Regular cardiac myocyte (primary cell): ENCODE data around the gene MICALL1. TPM values are rescaled to one million over a fixed set of nuclear protein-coding genes. Genes with fewer than 3 reads are reported as not detected.

Experiments used
- total RNA-seq: library from RNA; depleted of rRNA; stranded (reverse); fragments of >200 nt; gene quantifications from 2 replicates; pipeline ENCODE4 v1.2.3, GENCODE V29; 2014

Gene MICALL1, protein sequence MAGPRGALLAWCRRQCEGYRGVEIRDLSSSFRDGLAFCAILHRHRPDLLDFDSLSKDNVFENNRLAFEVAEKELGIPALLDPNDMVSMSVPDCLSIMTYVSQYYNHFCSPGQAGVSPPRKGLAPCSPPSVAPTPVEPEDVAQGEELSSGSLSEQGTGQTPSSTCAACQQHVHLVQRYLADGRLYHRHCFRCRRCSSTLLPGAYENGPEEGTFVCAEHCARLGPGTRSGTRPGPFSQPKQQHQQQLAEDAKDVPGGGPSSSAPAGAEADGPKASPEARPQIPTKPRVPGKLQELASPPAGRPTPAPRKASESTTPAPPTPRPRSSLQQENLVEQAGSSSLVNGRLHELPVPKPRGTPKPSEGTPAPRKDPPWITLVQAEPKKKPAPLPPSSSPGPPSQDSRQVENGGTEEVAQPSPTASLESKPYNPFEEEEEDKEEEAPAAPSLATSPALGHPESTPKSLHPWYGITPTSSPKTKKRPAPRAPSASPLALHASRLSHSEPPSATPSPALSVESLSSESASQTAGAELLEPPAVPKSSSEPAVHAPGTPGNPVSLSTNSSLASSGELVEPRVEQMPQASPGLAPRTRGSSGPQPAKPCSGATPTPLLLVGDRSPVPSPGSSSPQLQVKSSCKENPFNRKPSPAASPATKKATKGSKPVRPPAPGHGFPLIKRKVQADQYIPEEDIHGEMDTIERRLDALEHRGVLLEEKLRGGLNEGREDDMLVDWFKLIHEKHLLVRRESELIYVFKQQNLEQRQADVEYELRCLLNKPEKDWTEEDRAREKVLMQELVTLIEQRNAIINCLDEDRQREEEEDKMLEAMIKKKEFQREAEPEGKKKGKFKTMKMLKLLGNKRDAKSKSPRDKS
- total RNA-seq: 18.6 and 30.7 TPM in 2 replicates

DNA sequence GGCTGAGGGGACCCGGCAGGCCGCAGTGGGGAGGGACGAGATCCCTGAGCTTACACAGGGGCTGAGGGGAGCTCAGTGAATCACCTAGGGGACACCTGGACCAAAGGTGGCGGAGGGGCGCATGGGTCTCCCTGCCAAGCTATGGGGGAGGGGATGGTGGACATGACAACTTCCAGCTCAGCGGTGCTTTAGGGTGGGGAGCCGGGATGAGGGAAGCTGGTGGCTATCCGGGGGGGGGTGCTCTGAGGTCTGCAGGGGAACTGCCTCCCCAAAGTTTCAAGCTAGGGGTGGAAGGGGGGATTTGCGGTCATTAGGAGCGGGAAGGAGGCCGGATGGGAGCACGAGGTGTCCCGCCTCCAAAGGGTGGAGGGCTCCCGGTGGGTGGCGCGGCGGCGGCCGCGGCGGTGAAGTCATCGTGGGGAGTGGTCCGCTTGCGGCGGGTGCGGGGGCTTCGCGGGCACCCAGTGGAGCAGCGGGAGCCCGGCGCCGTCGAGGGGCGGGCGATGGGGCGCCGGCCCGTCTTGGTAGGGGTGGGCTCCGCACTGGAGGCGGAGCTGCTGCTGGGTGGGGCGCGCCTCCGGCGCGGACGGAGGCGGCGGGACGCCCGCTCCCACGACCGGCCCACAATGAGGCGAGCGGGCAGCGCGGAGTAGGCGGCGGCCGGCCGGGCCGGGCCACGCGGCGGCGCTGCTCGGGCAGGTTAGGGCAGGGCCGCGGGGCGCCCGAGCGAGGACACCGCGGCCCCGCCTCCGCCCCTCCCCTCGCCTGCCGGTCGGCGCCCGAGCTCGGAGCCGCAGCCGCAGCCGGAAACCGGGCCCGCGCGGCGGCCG is at the start of gene MICALL1:
Gene MICALL1, plus strand, starts transcription at position 764 of the 830 bp plus-strand sequence. CDS start 126 bp downstream, outside the sequence.

DNA sequence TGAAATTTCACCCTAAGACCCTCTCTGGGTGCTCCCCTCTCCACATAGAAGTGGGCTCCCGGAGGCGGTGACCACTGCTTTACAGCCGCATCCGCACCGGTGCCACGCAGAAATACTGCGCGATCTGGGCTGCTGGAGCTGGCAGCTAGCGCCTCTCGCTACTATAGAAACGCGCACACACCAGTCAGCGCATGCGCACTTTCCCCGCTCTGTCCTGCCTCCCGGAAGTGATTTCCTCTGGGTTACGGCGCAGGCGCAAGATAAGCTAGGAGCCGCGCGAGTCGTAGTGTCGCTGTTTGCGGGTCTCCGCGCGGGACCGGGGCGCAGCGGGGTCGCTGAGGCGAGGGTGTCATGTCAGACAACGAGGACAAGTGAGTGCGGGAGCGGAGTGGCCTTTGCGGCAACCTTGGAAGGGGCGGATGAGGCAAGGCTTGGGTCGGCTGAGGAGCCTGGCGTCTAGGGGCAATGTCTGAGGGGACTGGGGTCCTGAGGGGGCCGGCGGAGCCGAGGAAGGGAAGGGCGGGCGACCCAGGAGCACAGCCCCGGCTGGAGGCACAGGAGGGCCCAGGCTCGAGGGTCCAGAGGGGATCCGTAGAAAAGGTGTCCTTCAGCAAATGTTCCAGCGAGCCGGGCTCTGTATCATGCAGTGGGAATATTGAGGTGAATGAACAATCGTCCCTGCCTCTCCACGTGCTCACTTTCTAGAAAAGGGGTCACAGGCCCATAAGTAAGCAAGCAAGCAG is 47.5 kb downstream of the MICALL1 start, which contains the start of the genes C22orf23 and POLR2F:
Gene C22orf23, minus strand, starts transcription at position 165 of the 743 bp plus-strand sequence. CDS start 452 bp downstream, outside the sequence.
Gene POLR2F, plus strand, starts transcription at position 263 of the 743 bp plus-strand sequence. Its CDS starts 89 bp downstream, at position 352.

DNA sequence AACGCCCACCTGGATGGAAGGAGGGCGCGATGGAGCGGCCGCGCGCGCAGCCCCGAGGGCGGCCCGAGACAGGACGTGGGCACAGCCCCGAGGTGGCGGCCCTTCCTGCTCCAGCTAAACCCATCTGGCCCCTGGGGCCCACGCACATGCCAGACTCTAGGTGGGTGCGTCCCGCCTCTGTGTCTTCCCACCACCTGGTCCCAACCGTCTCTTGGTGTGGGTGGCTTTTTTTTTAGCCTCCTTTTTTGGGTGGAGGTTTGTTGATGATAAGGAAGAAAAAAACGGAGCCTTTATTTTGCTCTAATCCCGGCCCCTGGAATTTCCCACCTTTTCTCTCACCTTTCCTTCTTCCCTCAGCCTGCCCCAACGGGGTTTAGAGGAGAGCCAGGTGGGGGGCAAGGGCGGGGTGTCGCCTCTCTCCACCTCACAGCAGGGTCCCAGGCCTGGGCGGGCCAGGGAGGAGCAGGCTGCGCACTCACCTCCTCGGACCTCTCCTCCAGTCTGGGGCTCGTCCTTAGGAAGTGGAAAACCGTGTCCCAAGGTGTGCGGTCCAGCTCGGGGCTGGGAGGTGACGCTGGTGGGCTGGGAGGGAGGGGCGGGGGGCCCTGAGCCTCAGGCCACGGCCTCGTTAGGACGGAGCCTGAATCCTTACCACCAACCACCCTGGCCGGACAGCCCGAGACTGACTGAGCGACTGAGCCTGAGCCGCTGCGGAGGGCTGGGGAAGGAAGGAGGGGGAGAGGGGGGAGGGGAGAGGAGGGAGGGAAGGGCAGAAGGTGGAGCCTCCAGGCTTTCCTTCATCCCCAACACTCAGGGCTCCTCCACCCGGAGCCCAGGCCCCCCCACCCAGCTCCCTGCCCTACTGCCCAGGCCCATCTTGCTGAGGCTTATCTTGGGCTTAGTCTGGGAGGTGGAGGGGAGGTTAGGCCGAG is 78.0 kb downstream of the MICALL1 start, which contains the start of gene SOX10:
Gene SOX10, minus strand, starts transcription at position 696 of the 932 bp plus-strand sequence. CDS start 771 bp downstream, outside the sequence.

Other genes with a start within 250 kb of the MICALL1 start
- 14.4 and 21.7 TPM in 2 replicates for gene PDXP, start 247.6 kb upstream of the MICALL1 start, total RNA-seq
- gene LGALS1, start 230.7 kb upstream of the MICALL1 start, total RNA-seq: 4,598 and 6,022 TPM in 2 replicates
- gene NOL12, start 220.0 kb upstream of the MICALL1 start, total RNA-seq: 8.7 and 33.9 TPM in 2 replicates
- 114 and 155 TPM in 2 replicates for gene TRIOBP, start 209.2 kb upstream of the MICALL1 start, total RNA-seq
- 24.5 and 37.6 TPM in 2 replicates for gene GCAT, start 98.4 kb upstream of the MICALL1 start, total RNA-seq
- not detected in 2 replicates for gene GALR3, start 82.9 kb upstream of the MICALL1 start, total RNA-seq
- gene ANKRD54, start 62.0 kb upstream of the MICALL1 start, total RNA-seq: 29.3 and 44.7 TPM in 2 replicates
- 294 and 332 TPM in 2 replicates for gene EIF3L, start 56.9 kb upstream of the MICALL1 start, total RNA-seq
- gene C22orf23, start 47.3 kb downstream of the MICALL1 start, total RNA-seq: 0.19 and 0.85 TPM in 2 replicates
- gene POLR2F, start 47.4 kb downstream of the MICALL1 start, total RNA-seq: 30.4 and 84.0 TPM in 2 replicates
- gene SOX10, start 78.3 kb downstream of the MICALL1 start, total RNA-seq: not detected in 2 replicates
- gene PICK1, start 151.1 kb downstream of the MICALL1 start, total RNA-seq: 11.8 and 14.0 TPM in 2 replicates
- gene SLC16A8, start 177.9 kb downstream of the MICALL1 start, total RNA-seq: 0.38 and 0.85 TPM in 2 replicates
- 0.56 and 1.7 TPM in 2 replicates for gene BAIAP2L2, start 204.4 kb downstream of the MICALL1 start, total RNA-seq